Stomach smooth muscle (tissue), 2 donors: ENCODE results near the gene DNAJA3.

Source experiments
- H3K27ac ChIP-seq: one replicate; pipeline ENCODE4 v1.7.0; 2013; ENCODE audit warnings: mild to moderate bottlenecking, low read length, inconsistent platforms
- H3K27me3 ChIP-seq, 2 donors: one replicate each; pipeline ENCODE4 v1.7.0; 2013; ENCODE audit warnings: low read length in 2 of 2; ENCODE audit not compliant: insufficient read depth in 2 of 2, control insufficient read depth in 1 of 2
- H3K36me3 ChIP-seq, 2 donors: one replicate each; pipeline ENCODE4 v1.7.0; 2013; ENCODE audit warnings: low read length in 2 of 2; ENCODE audit not compliant: control insufficient read depth in 2 of 2, insufficient read depth in 2 of 2
- H3K4me1 ChIP-seq: one replicate; pipeline ENCODE4 v1.7.0; 2013; ENCODE audit warnings: low read length; ENCODE audit not compliant: control insufficient read depth, insufficient read depth
- H3K4me3 ChIP-seq, 2 donors: one replicate each; pipeline ENCODE4 v1.7.0; 2013; ENCODE audit warnings: low read length in 2 of 2
- H3K9ac ChIP-seq, 2 donors: one replicate each; pipeline ENCODE4 v1.7.0; 2013; ENCODE audit warnings: low read length in 2 of 2, mild to moderate bottlenecking in 1 of 2
- H3K9me3 ChIP-seq, 2 donors: one replicate each; pipeline ENCODE4 v1.7.0; 2013; ENCODE audit warnings: low read length in 2 of 2; ENCODE audit not compliant: control insufficient read depth in 2 of 2
- donor health status: healthy.
- donor health status: Pancreatic carcinoma.

Gene DNAJA3

DNA sequence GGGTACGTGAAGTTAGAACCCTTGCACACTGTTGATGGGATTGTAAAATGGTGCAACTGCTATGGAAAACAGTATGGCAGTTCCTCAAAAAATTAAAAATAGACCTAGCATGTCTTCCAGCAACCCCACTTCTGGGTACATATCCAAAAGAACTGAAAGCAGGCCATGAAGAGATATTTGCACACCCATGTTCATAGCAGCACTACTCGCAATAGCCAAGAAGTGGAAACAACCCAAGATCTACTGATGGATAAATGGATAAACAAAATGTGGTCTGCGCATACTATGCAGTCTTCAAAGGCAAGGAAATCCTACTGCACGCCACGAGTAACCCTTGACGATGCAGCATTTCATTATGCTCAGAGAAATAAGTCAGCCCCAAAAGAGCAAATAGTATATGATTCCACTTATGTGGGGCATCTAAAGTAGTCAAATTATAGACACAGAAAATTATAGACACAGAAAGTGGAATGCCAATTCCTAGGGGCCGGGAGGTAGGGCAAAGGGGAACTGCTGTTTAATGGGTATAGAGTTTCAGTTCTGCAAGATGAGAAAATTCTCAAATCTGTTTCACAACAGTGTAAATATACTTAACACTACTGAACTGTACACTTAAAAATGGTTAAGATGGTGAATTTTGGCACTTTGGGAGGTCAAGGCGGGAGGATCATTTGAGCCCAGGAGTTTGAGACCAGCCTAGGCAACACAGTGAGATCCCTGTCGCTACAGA, 26.5 kb upstream of the DNAJA3 start:
- Histone ChIP-seq H3K27me3 (no peaks in the 10 kb centered on the region), H3K4me1 (peaks cover 12% of the 10 kb centered on the region), H3K4me3 (no peak overlapping the region), H3K9ac (no peak overlapping the region), H3K27ac (no peak overlapping the region), H3K36me3 (peaks cover 3% of the 10 kb centered on the region in 2 donors), H3K9me3 (no peaks in the 10 kb centered on the region)

DNA sequence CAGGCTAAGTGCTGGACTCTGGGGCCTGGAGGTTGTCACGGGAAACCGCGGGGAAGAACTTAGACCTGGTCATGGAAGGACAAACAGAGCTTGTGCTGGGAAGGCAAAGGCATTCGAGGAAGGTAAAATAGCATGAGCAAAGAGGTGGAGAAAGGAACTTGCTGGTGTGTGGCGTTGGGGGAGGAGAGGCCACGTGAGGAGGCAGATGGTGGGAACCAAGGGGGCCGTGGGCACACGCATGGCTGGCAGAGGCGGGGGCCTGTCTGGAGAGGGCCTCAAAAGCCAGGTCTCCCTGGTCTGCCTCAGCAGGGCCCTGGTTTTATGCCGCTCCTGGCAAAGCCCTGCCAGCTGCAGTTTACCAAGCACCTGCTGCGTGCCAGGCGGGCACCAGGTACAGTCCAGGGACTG, 24.6 kb upstream of the DNAJA3 start:
- Histone ChIP-seq H3K4me1 (peaks cover 4% of the 10 kb centered on the region), H3K9ac (no peak overlapping the region), H3K4me3 (no peak overlapping the region), H3K36me3 (peaks cover 0 to 3% of the 10 kb centered on the region in 2 donors), H3K27me3 (no peaks in the 10 kb centered on the region), H3K27ac (no peak overlapping the region), H3K9me3 (no peaks in the 10 kb centered on the region)

DNA sequence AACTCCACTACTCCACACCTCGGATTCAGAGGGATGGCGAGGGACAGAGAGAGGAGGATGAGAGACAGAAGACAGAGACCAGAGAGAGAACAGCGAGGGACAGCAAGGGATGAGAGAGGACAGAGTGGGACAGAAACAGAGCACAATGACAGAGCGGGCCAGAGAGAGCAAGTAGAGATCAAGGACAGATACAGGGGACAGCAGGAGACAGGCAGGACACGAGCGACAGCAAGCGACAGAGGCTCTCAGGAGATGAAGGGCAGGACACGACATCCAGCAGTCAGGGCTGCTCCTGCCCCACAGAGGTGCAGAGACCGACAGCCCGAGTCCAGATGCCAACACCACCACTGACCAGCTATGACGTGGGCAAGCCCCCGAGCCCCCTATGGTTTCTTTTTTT, 24.2 kb upstream of the DNAJA3 start:
- Histone ChIP-seq H3K4me3 (no peak overlapping the region), H3K9me3 (no peaks in the 10 kb centered on the region), H3K27me3 (no peaks in the 10 kb centered on the region), H3K4me1 (peaks cover 4% of the 10 kb centered on the region), H3K36me3 (peaks cover 0 to 3% of the 10 kb centered on the region in 2 donors), H3K9ac (no peak overlapping the region), H3K27ac (no peak overlapping the region)

DNA sequence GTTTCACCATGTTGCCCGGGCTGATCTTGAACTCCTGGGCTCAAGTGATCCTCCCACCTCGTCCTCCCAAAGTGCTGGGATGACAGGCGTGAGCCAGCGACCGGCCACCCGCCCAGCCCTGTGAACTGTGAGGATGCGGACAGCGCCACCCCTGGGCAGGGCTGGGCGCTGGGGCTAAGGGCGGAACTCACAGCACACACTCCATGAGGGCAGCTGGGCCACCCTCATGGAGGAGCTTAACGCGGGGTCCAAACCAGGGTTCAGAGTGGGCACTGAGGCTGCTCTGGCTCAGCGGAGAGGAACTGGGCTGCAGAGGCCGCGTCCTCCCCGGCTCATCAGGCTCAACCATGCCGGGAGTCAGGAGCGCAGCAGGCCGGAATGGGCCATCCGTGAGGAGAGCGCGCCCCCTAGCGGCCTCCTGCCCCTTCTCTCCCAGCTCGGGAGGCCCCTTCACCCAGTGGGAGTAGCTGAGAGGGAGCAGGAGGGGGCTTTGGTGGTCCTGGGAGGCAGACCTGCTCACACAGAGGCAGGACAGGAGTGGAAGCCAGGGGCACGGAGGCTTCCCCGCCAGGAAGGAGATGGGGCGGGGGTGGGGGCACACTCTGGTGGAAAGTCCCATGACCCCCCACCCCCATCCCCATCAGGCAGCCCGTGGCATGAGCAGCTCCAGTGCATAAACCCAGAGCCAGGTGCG, 23.1 kb upstream of the DNAJA3 start:
- H3K36me3 ChIP-seq = peaks cover 0 to 5% of the 10 kb centered on the region in 2 donors

GRCh38 chr16:4403133-4403949, 22.3 kb upstream of the DNAJA3 start:
- no peaks in the 10 kb centered on the region for H3K9me3 ChIP-seq
- H3K36me3 ChIP-seq = peaks cover 0 to 9% of the 10 kb centered on the region in 2 donors
- no peak overlapping the region for H3K27ac ChIP-seq

More for the DNA sequence above, 23.1 kb upstream of the DNAJA3 start:
- H3K4me1 ChIP-seq = peaks cover 6% of the 10 kb centered on the region
- no peak overlapping the region for H3K27ac ChIP-seq
- H3K9ac ChIP-seq = no peak overlapping the region
- no peaks in the 10 kb centered on the region for H3K9me3 ChIP-seq
- H3K4me3 ChIP-seq = peak overlapping the region in 1 of 2 donors; percentile 58
- no peaks in the 10 kb centered on the region for H3K27me3 ChIP-seq

DNA sequence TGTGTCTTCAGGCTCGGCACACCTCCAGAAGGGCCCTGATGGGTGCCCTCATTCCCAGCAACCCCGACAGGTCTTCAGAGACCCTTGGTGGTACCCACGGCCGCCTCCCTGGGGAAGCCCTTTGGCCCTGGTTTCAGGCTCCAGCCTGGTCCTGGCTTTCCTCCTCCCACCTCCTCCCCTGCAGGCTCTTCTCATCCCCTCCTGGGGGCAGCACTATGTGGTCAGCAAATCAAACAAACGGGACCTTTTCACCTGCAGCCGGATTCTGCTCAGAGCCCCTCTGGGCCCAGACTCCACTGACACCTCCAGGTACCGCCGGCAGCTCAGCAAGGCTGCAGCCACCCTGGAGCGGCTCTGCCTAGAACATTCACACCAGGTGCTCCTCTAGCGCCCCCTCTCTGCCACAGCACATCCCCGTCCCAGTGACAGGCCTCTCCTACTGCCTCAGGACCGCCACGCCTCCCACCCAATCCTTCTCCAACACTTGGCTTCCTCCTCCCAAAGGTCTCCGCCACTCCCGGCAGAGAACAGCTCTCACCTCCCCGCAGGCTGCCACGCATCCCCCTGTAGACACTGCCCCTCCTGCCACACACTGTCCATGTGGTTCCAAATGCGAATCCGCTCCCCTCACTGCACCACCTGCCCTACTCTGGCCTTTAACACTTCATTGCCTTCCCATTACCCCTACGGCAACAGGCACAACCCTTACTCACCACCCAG, 21.3 kb upstream of the DNAJA3 start:
- H3K9me3 ChIP-seq = no peaks in the 10 kb centered on the region
- peaks cover 17% of the 10 kb centered on the region for H3K4me1 ChIP-seq
- peaks cover 0 to 9% of the 10 kb centered on the region in 2 donors for H3K36me3 ChIP-seq
- no peak overlapping the region for H3K27ac ChIP-seq
- H3K9ac ChIP-seq = no peak overlapping the region
- no peak overlapping the region for H3K4me3 ChIP-seq
- H3K27me3 ChIP-seq = no peaks in the 10 kb centered on the region

More at GRCh38 chr16:4403133-4403949, 22.3 kb upstream of the DNAJA3 start:
- H3K4me3 ChIP-seq = no peak overlapping the region
- peaks cover 12% of the 10 kb centered on the region for H3K4me1 ChIP-seq
- H3K27me3 ChIP-seq = no peaks in the 10 kb centered on the region
- H3K9ac ChIP-seq = no peak overlapping the region

DNA sequence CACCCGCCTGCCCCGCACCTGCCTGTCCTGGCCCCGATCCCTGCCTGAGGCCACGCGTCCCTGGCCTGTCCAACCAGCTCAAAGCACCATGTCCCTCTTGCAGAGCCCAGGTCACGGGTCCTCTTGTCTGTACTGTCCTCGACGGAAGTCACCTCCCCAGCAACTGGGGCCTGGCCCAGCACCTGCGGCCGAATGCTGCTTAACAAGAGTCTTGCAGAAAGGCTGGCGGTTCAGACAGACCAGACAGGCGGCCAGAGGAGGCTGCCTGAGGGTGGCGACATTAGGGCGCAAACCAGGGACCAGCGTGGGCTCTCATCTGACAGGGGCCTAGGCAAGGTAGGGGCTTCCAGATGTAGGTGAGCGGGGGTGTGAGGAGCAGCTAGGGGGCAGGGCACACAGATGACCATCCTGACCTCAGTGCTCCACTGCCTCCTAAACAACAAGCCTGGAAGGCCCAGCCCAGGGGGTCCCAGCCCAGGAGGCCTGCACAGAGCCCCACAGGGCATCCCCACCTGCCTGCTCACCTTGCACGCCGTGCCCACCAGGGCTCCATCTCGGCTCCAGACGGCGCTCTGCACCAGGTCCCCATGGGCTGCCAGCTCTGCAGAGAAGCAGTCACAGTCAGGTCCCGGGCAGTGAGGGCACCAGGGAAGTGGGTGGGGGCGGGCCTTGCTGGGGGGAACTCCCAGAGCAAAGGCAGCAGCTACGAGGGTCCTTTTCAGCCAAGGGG, 20.5 kb upstream of the DNAJA3 start:
- peaks cover 17% of the 10 kb centered on the region for H3K4me1 ChIP-seq
- no peak overlapping the region for H3K27ac ChIP-seq
- H3K9ac ChIP-seq = no peak overlapping the region
- no peaks in the 10 kb centered on the region for H3K27me3 ChIP-seq
- H3K9me3 ChIP-seq = no peaks in the 10 kb centered on the region
- peaks cover 0 to 9% of the 10 kb centered on the region in 2 donors for H3K36me3 ChIP-seq
- H3K4me3 ChIP-seq = no peak overlapping the region

DNA sequence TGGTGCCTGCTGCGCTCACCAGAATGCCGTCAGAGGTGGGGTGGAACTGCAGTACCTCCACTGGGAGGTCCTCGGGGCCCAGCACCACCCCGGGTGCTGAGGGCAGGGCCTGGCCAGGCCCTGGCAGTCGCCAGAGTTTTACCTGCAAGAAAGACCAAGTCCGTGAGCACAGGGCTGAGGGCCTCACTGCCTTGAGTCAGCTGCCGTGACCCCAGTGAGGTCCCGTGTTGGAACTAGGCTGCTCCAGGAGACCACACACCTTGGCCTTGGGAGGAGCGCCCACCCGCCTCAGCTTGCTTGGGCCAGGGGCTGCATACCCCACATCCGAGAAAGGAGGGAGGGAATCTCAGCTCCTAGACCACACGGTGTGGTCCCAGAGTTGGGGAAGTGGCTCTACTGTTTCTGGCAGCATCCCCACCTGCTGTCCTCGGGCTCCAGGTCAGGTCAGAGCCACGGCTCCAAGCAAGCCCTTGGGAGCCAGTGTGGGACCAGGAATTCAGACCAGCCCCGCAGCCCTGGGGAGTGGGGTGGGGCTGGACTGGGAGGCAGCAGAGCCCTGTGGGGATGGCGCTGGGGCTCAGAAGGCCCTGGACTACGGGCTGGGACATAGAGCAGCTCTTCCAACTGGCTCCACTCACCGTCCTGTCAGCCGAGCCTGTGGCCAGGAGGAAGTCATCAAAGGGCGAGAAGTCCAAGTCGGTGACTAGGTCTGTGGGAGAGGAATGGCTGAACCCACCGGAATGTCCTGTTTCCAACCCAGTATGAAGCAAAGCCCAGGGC, 17.9 kb upstream of the DNAJA3 start:
- H3K9me3 ChIP-seq = no peaks in the 10 kb centered on the region
- H3K36me3 ChIP-seq = peaks cover 0 to 12% of the 10 kb centered on the region in 2 donors
- H3K4me3 ChIP-seq = no peak overlapping the region
- no peak overlapping the region for H3K27ac ChIP-seq
- peaks cover 28% of the 10 kb centered on the region for H3K4me1 ChIP-seq
- H3K27me3 ChIP-seq = no peaks in the 10 kb centered on the region
- no peak overlapping the region for H3K9ac ChIP-seq

DNA sequence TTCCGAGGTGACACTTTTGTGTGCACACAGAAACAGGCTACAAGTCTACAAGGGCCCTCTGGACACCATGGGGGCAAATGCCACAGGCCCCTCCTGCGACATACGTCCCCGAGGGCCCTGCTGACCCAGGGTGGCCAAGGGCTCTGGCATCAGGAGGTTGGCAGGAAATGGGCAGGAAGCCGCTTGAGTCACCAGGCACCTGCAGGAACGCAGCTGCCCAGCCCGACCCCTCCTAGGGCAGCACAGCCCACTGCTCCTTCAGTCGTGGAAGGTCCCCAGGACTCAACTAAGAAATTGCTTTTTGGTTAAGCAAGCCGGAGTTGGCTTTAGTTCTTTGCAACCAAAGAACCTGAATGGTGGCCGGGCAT, 17.4 kb upstream of the DNAJA3 start:
- H3K36me3 ChIP-seq = peaks cover 0 to 14% of the 10 kb centered on the region in 2 donors

More for the DNA sequence above, 17.4 kb upstream of the DNAJA3 start:
- Histone ChIP-seq H3K27me3 (no peaks in the 10 kb centered on the region), H3K4me1 (peaks cover 28% of the 10 kb centered on the region), H3K4me3 (no peak overlapping the region), H3K9ac (no peak overlapping the region), H3K27ac (no peak overlapping the region), H3K9me3 (no peaks in the 10 kb centered on the region)
